OCI-LY3 (cell line): Measurements from ENCODE around the gene STX16.

Experiments used
- H2AFZ ChIP-seq: fragments of 200-600, 300-600 bp; shearing (Covaris generic); 2 replicates; pipeline ENCODE4 v1.6.0; 2014; ENCODE audit warnings: antibody characterized with exemption, low read depth, low read length
- H3K27ac ChIP-seq: fragments of 200-600, 300-600 bp; sonication (generic); 2 replicates; pipeline ENCODE4 v1.5.1; 2014; ENCODE audit warnings: mild to moderate bottlenecking, low read length, moderate library complexity, mixed read lengths
- H3K27me3 ChIP-seq: fragments of 200-600, 300-600 bp; sonication (generic); 2 replicates; pipeline ENCODE4 v1.6.1; 2014; ENCODE audit warnings: low read depth, low read length, mixed read lengths
- H3K36me3 ChIP-seq: fragments of 200-600, 300-600 bp; sonication (generic); replicated peaks from 2 replicates; pipeline ENCODE3; 2014; ENCODE audit warnings: low read depth, low read length, mixed read lengths
- H3K4me1 ChIP-seq: fragments of 300-600, 200-600 bp; sonication (generic); 2 replicates; pipeline ENCODE4 v1.6.1; 2014; ENCODE audit warnings: low read length, mixed read lengths
- H3K4me2 ChIP-seq: fragments of 200-600, 300-600 bp; sonication (generic); 2 replicates; pipeline ENCODE4 v1.6.1; 2014; ENCODE audit warnings: low read length, mixed read lengths
- H3K4me3 ChIP-seq: fragments of 300-600, 200-600 bp; sonication (generic); 2 replicates; pipeline ENCODE4 v1.5.1; 2014; ENCODE audit warnings: antibody characterized with exemption, mild to moderate bottlenecking, low read length, moderate library complexity
- H3K79me2 ChIP-seq: fragments of 300-600, 200-600 bp; shearing (Covaris generic); 2 replicates; pipeline ENCODE4 v1.6.1; 2014; ENCODE audit warnings: mild to moderate bottlenecking, low read length, mixed read lengths
- H3K9ac ChIP-seq: fragments of 300-600, 200-600 bp; shearing (Covaris generic); 2 replicates; pipeline ENCODE4 v1.6.0; 2014; ENCODE audit warnings: mild to moderate bottlenecking, low read length, moderate library complexity
- H3K9me3 ChIP-seq: fragments of 200-600, 300-600 bp; shearing (Covaris generic); 2 replicates; pipeline ENCODE4 v1.6.1; 2014; ENCODE audit warnings: low read length, mixed read lengths; ENCODE audit not compliant: insufficient read depth
- H4K20me1 ChIP-seq: fragments of 200-600, 300-600 bp; sonication (generic); 2 replicates; pipeline ENCODE4 v1.6.1; 2016; ENCODE audit warnings: low read length, mixed read lengths; ENCODE audit not compliant: insufficient read depth
- CTCF ChIP-seq: fragments of 200-600, 300-600 bp; sonication (generic); IDR thresholded peaks from 2 replicates; pipeline ENCODE4 v1.5.1; 2014; ENCODE audit warnings: antibody characterized with exemption, low read length, low read depth
- EZH2phosphoT487 ChIP-seq: fragments of 200-600 bp; shearing (Covaris generic); IDR thresholded peaks from 2 replicates; pipeline ENCODE4 v1.6.1; 2018; ENCODE audit warnings: antibody characterized with exemption, mixed run types, low read depth

STX16 gene

GRCh38 chr20:58665606-58666005 is 14.5 kb downstream of the STX16 start:
- Histone ChIP-seq H3K4me3 (no peak overlapping the region), H3K4me1 (peaks cover 13% of the 10 kb centered on the region), H3K9me3 (no peaks in the 10 kb centered on the region), H3K9ac (no peak overlapping the region), H3K79me2 (peaks cover 47% of the 10 kb centered on the region), H2AFZ (no peak overlapping the region), H3K27ac (no peak overlapping the region), H4K20me1 (peaks cover 71% of the 10 kb centered on the region), H3K36me3 (peaks cover 55% of the 10 kb centered on the region), H3K4me2 (no peak overlapping the region), H3K27me3 (no peaks in the 10 kb centered on the region)
- TF ChIP-seq CTCF (no peak), EZH2phosphoT487 (no peak)

GRCh38 chr20:58666702-58667101 is 15.6 kb downstream of the STX16 start:
- H3K9ac ChIP-seq = no peak overlapping the region
- no peak overlapping the region for H3K27ac ChIP-seq
- H3K4me2 ChIP-seq = no peak overlapping the region
- H4K20me1 ChIP-seq = peaks cover 63% of the 10 kb centered on the region
- peaks cover 51% of the 10 kb centered on the region for H3K36me3 ChIP-seq
- H3K4me3 ChIP-seq = no peak overlapping the region
- TF ChIP-seq EZH2phosphoT487 = no peak
- no peak for TF ChIP-seq CTCF
- no peaks in the 10 kb centered on the region for H3K9me3 ChIP-seq
- no peaks in the 10 kb centered on the region for H3K27me3 ChIP-seq
- no peak overlapping the region for H2AFZ ChIP-seq
- peaks cover 36% of the 10 kb centered on the region for H3K79me2 ChIP-seq
- peaks cover 13% of the 10 kb centered on the region for H3K4me1 ChIP-seq

- no peak overlapping the region for H2AFZ ChIP-seq
- H3K4me3 ChIP-seq = no peak overlapping the region
- peaks cover 27% of the 10 kb centered on the region for H3K79me2 ChIP-seq
- no peak overlapping the region for H3K27ac ChIP-seq
- H3K27me3 ChIP-seq = no peaks in the 10 kb centered on the region
- H3K4me1 ChIP-seq = peaks cover 13% of the 10 kb centered on the region
- TF ChIP-seq CTCF (no peak), EZH2phosphoT487 (no peak)
- no peak overlapping the region for H3K4me2 ChIP-seq
- H3K36me3 ChIP-seq = peaks cover 44% of the 10 kb centered on the region
- H4K20me1 ChIP-seq = peaks cover 59% of the 10 kb centered on the region
- no peak overlapping the region for H3K9ac ChIP-seq
- H3K9me3 ChIP-seq = no peaks in the 10 kb centered on the region
Measured at GRCh38 chr20:58667975-58668374, 16.9 kb downstream of the STX16 start.

GRCh38 chr20:58668901-58669286 is 17.8 kb downstream of the STX16 start:
- Histone ChIP-seq H3K9me3 (no peaks in the 10 kb centered on the region), H3K9ac (no peak overlapping the region), H4K20me1 (peaks cover 55% of the 10 kb centered on the region), H3K27ac (no peak overlapping the region), H3K4me2 (no peak overlapping the region), H3K79me2 (peaks cover 20% of the 10 kb centered on the region), H3K4me3 (no peak overlapping the region), H2AFZ (no peak overlapping the region), H3K4me1 (peaks cover 13% of the 10 kb centered on the region), H3K36me3 (peaks cover 50% of the 10 kb centered on the region), H3K27me3 (no peaks in the 10 kb centered on the region)
- TF ChIP-seq CTCF (no peak), EZH2phosphoT487 (no peak)
